Mesendoderm (in vitro differentiated cells): ENCODE data around the gene YIPF1.

Experiments used
- DNase-seq: peaks from one replicate; pipeline ENCODE4 v3.0.0; 2013
- H2AK5ac ChIP-seq: 2 replicates; pipeline ENCODE4 v1.6.1; 2013; ENCODE audit warnings: low read length, inconsistent platforms
- H2BK120ac ChIP-seq: 2 replicates; pipeline ENCODE4 v1.6.1; 2013; ENCODE audit warnings: low read depth, mild to moderate bottlenecking, low read length, moderate library complexity, mixed read lengths
- H2BK15ac ChIP-seq: replicated peaks from 2 replicates; pipeline ENCODE4 v1.6.1; 2013; ENCODE audit warnings: low read depth, mild to moderate bottlenecking, moderate library complexity
- H2BK5ac ChIP-seq: 2 replicates; pipeline ENCODE4 v1.6.1; 2013; ENCODE audit warnings: low read length, inconsistent platforms
- H3K18ac ChIP-seq: 2 replicates; pipeline ENCODE4 v1.6.1; 2013; ENCODE audit warnings: mild to moderate bottlenecking, low read length, mixed read lengths
- H3K23ac ChIP-seq: one replicate; pipeline ENCODE4 v1.6.1; 2013; ENCODE audit warnings: low read length
- H3K27ac ChIP-seq: 2 replicates; pipeline ENCODE4 v1.5.1; 2013; ENCODE audit warnings: low read depth, mild to moderate bottlenecking, inconsistent platforms, low read length, moderate library complexity
- H3K27me3 ChIP-seq: 2 replicates; pipeline ENCODE4 v1.6.1; 2013; ENCODE audit warnings: low read length, control low read depth, mild to moderate bottlenecking, inconsistent platforms; ENCODE audit not compliant: insufficient read depth, poor library complexity
- H3K36me3 ChIP-seq: 2 replicates; pipeline ENCODE4 v1.6.1; 2013; ENCODE audit warnings: low read length, inconsistent platforms; ENCODE audit not compliant: control insufficient read depth, insufficient read depth
- H3K4ac ChIP-seq: one replicate; pipeline ENCODE4 v1.6.1; 2013; ENCODE audit warnings: low read depth, mild to moderate bottlenecking, low read length, moderate library complexity
- H3K4me1 ChIP-seq: 2 replicates; pipeline ENCODE4 v1.6.1; 2013; ENCODE audit warnings: low read depth, low read length, inconsistent platforms; ENCODE audit not compliant: control insufficient read depth
- H3K4me2 ChIP-seq: 2 replicates; pipeline ENCODE4 v1.6.1; 2013; ENCODE audit warnings: low read length
- H3K4me3 ChIP-seq: 2 replicates; pipeline ENCODE4 v1.5.1; 2013; ENCODE audit warnings: mild to moderate bottlenecking, low read length
- H3K56ac ChIP-seq: one replicate; pipeline ENCODE4 v1.6.1; 2013; ENCODE audit warnings: low read length
- H3K79me1 ChIP-seq: 2 replicates; pipeline ENCODE4 v1.6.1; 2013; ENCODE audit warnings: low read length, inconsistent platforms
- H3K79me2 ChIP-seq: 2 replicates; pipeline ENCODE4 v1.6.1; 2013; ENCODE audit warnings: mild to moderate bottlenecking, low read length; ENCODE audit not compliant: control insufficient read depth, insufficient read depth
- H3K9ac ChIP-seq: 2 replicates; pipeline ENCODE4 v1.6.1; 2013; ENCODE audit warnings: low read length, inconsistent platforms
- H4K5ac ChIP-seq: one replicate; pipeline ENCODE4 v1.6.1; 2013; ENCODE audit warnings: low read length
- H4K8ac ChIP-seq: one replicate; pipeline ENCODE4 v1.6.1; 2013; ENCODE audit warnings: low read depth, mild to moderate bottlenecking, control low read depth, low read length, moderate library complexity
- WGBS: extraction: QIAGEN DNeasy Blood & Tissue Kit; methylation state at CpG from one replicate; pipeline ENCODE4 v1.1.7; 2013; ENCODE audit warnings: low lambda C conversion rate, missing lambda C conversion rate; ENCODE audit not compliant: insufficient coverage; ENCODE audit errors: extremely low coverage; 5-methylcytosine and 5-hydroxymethylcytosine counted together

The YIPF1 gene

GRCh38 chr1:53811414-53811851 lies 78.2 kb downstream of the YIPF1 start:
- Histone ChIP-seq H3K4me1 (no peaks in the 10 kb centered on the region), H3K4me2 (no peak overlapping the region), H2BK5ac (no peak overlapping the region), H2AK5ac (no peak overlapping the region), H3K79me2 (no peaks in the 10 kb centered on the region), H4K8ac (no peak overlapping the region), H3K4ac (no peak overlapping the region), H2BK15ac (no peak overlapping the region), H4K5ac (no peak overlapping the region), H3K27ac (no peak overlapping the region), H3K18ac (no peak overlapping the region), H2BK120ac (no peak overlapping the region), H3K36me3 (no peaks in the 10 kb centered on the region), H3K23ac (no peak overlapping the region), H3K9ac (no peak overlapping the region), H3K27me3 (no peaks in the 10 kb centered on the region), H3K79me1 (no peaks in the 10 kb centered on the region), H3K56ac (peak overlapping the region; percentile 50), H3K4me3 (no peak overlapping the region)
- WGBS: no CpG with 5 or more reads among the region's 4 CpGs
- DNase-seq: peak; percentile 85

- no peak overlapping the region for H3K4me3 ChIP-seq
- no peaks in the 10 kb centered on the region for H3K27me3 ChIP-seq
- H4K5ac ChIP-seq: no peak overlapping the region
- H2BK120ac ChIP-seq: no peak overlapping the region
- H2BK5ac ChIP-seq: no peak overlapping the region
- no peak overlapping the region for H2BK15ac ChIP-seq
- no peak overlapping the region for H3K27ac ChIP-seq
- H3K79me2 ChIP-seq: no peaks in the 10 kb centered on the region
- H3K79me1 ChIP-seq: no peaks in the 10 kb centered on the region
- no peak overlapping the region for H4K8ac ChIP-seq
- H3K23ac ChIP-seq: no peak overlapping the region
- no peak overlapping the region for H2AK5ac ChIP-seq
- no peaks in the 10 kb centered on the region for H3K4me1 ChIP-seq
- no peak overlapping the region for H3K9ac ChIP-seq
- H3K4ac ChIP-seq: no peak overlapping the region
- H3K4me2 ChIP-seq: no peak overlapping the region
- H3K18ac ChIP-seq: no peak overlapping the region
- no peak for DNase-seq
- no peak overlapping the region for H3K56ac ChIP-seq
- WGBS: no CpG with 5 or more reads among the region's 2 CpGs
- no peaks in the 10 kb centered on the region for H3K36me3 ChIP-seq
These were observed 79.1 kb downstream of the YIPF1 start for GRCh38 chr1:53810497-53810896.

- H3K4me1 ChIP-seq: no peaks in the 10 kb centered on the region
- no peak for DNase-seq
- H2BK15ac ChIP-seq: no peak overlapping the region
- no peak overlapping the region for H3K4me2 ChIP-seq
- no peaks in the 10 kb centered on the region for H3K27me3 ChIP-seq
- no peak overlapping the region for H4K5ac ChIP-seq
- H3K79me2 ChIP-seq: no peaks in the 10 kb centered on the region
- WGBS: no CpG with 5 or more reads among the region's 5 CpGs
- no peaks in the 10 kb centered on the region for H3K36me3 ChIP-seq
- H3K23ac ChIP-seq: no peak overlapping the region
- no peak overlapping the region for H2BK5ac ChIP-seq
- H4K8ac ChIP-seq: no peak overlapping the region
- H3K4ac ChIP-seq: no peak overlapping the region
- no peak overlapping the region for H3K18ac ChIP-seq
- H3K9ac ChIP-seq: no peak overlapping the region
- no peak overlapping the region for H2AK5ac ChIP-seq
- no peak overlapping the region for H3K27ac ChIP-seq
- no peaks in the 10 kb centered on the region for H3K79me1 ChIP-seq
- H2BK120ac ChIP-seq: no peak overlapping the region
- no peak overlapping the region for H3K56ac ChIP-seq
- H3K4me3 ChIP-seq: no peak overlapping the region
These were observed 79.6 kb downstream of the YIPF1 start for GRCh38 chr1:53810007-53810406.

- no peaks in the 10 kb centered on the region for H3K27me3 ChIP-seq
- no peak overlapping the region for H3K4ac ChIP-seq
- no peak overlapping the region for H3K9ac ChIP-seq
- DNase-seq: no peak
- no peak overlapping the region for H4K5ac ChIP-seq
- H2BK5ac ChIP-seq: no peak overlapping the region
- no peaks in the 10 kb centered on the region for H3K79me2 ChIP-seq
- no peak overlapping the region for H3K56ac ChIP-seq
- H3K4me2 ChIP-seq: no peak overlapping the region
- no peak overlapping the region for H3K18ac ChIP-seq
- no peak overlapping the region for H2BK120ac ChIP-seq
- no peaks in the 10 kb centered on the region for H3K36me3 ChIP-seq
- no peaks in the 10 kb centered on the region for H3K79me1 ChIP-seq
- H3K23ac ChIP-seq: no peak overlapping the region
- no CpG with 5 or more reads among the region's 5 CpGs for whole genome bisulfite sequencing
- H4K8ac ChIP-seq: no peak overlapping the region
- H3K4me1 ChIP-seq: no peaks in the 10 kb centered on the region
- no peak overlapping the region for H2AK5ac ChIP-seq
- H3K4me3 ChIP-seq: no peak overlapping the region
- no peak overlapping the region for H3K27ac ChIP-seq
- no peak overlapping the region for H2BK15ac ChIP-seq
These were observed 81.7 kb downstream of the YIPF1 start for GRCh38 chr1:53807916-53808315.

GRCh38 chr1:53804791-53805505 lies 84.6 kb downstream of the YIPF1 start:
- no peak overlapping the region for H4K5ac ChIP-seq
- H3K4me3 ChIP-seq: no peak overlapping the region
- no peaks in the 10 kb centered on the region for H3K36me3 ChIP-seq
- no peak overlapping the region for H3K56ac ChIP-seq
- DNase-seq: no peak
- no peak overlapping the region for H2BK120ac ChIP-seq
- H3K79me2 ChIP-seq: no peaks in the 10 kb centered on the region
- no peaks in the 10 kb centered on the region for H3K4me1 ChIP-seq
- no peaks in the 10 kb centered on the region for H3K79me1 ChIP-seq
- no peak overlapping the region for H3K4me2 ChIP-seq
- H2AK5ac ChIP-seq: no peak overlapping the region
- WGBS: no CpG with 5 or more reads among the region's 3 CpGs
- H3K18ac ChIP-seq: no peak overlapping the region
- H3K9ac ChIP-seq: no peak overlapping the region
- no peaks in the 10 kb centered on the region for H3K27me3 ChIP-seq
- H2BK15ac ChIP-seq: no peak overlapping the region
- no peak overlapping the region for H3K23ac ChIP-seq
- H3K27ac ChIP-seq: no peak overlapping the region
- no peak overlapping the region for H3K4ac ChIP-seq
- no peak overlapping the region for H2BK5ac ChIP-seq
- no peak overlapping the region for H4K8ac ChIP-seq

GRCh38 chr1:53804181-53804580 lies 85.4 kb downstream of the YIPF1 start:
- Histone ChIP-seq H2AK5ac (no peak overlapping the region), H3K4me2 (no peak overlapping the region), H2BK5ac (no peak overlapping the region), H3K56ac (no peak overlapping the region), H2BK15ac (no peak overlapping the region), H3K36me3 (no peaks in the 10 kb centered on the region), H2BK120ac (no peak overlapping the region), H3K18ac (no peak overlapping the region), H4K5ac (no peak overlapping the region), H3K4me3 (no peak overlapping the region), H3K27me3 (no peaks in the 10 kb centered on the region), H3K79me1 (no peaks in the 10 kb centered on the region), H3K23ac (no peak overlapping the region), H3K9ac (no peak overlapping the region), H3K4me1 (no peaks in the 10 kb centered on the region), H4K8ac (no peak overlapping the region), H3K79me2 (no peaks in the 10 kb centered on the region), H3K4ac (no peak overlapping the region), H3K27ac (no peak overlapping the region)
- no CpG with 5 or more reads among the region's 7 CpGs for WGBS
- no peak for DNase-seq
